Stimulated activated CD8-positive, alpha-beta memory T cell treated with anti-CD3 and anti-CD28 coated beads, Interleukin-15, amount 100 ng/mL, for 48 hours (primary cell): Measurements from ENCODE around the gene RIC8B.

Source experiments
- DNase-seq, 2 donors: peaks; one replicate each; pipeline ENCODE4 v3.0.0-alpha.2; 2020; ENCODE audit warnings: low read depth in 2 of 2

RIC8B gene

DNA sequence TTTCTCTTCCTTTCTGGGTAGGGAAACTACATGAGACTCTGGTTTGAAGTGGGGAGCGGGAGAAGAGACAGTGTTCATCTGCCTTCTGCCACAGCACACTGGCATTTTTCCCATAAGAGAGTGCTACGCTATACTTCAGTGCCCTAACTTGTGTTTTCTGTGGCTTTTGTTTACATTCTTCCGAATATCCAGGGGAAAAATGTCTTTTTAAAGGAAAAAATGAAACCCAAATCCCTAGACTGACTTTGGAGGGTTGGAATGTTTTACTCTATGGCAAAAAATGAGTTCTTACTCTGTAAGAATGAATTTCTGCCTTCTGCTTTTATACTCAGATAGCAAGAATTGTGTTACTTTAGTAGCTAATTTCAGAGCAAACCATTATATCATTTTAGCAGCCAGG is 93.2 kb downstream of the RIC8B start:
- DNase-seq: no peak

DNA sequence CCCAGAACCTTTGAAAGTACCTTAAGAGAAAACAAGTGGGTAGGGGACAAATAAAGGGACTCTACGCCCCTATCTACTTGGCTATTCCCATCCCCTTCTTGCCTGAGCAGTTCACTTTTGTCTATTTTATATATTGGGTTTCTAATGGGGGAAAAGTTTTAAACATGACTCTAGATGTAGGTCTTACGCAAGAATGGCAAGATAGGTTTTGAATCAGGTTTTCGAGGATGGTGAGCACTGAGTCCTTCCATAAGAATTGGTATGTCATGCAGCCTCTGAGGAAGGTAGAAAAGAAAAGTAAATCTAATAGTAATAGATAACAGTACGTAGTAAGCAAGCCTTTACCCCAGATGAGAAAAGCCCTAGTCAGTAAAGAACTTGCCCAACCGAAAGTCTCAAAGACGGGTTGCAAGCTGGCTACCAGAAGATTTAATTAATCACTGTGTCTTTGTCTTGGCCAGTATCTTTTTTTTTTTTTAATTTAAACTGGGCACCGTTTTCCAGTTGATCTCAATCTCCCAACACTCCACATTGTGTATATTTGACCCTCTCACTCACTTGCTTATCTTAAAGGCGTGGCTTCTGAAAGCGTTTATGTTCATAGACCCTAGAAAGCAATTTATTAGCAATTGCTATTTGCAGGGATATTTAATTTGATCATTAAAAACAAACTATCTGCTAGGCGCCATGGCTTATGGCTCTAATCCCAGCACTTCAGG is 94.7 kb downstream of the RIC8B start:
- no peak for DNase-seq

GRCh38 chr12:106870116-106870515 is 95.6 kb downstream of the RIC8B start:
- no peak for DNase-seq

- DNase-seq: no peak
These were observed 97.0 kb downstream of the RIC8B start for GRCh38 chr12:106871477-106871876.

- DNase-seq: no peak
These were observed 99.5 kb downstream of the RIC8B start for GRCh38 chr12:106873983-106874382.

DNA sequence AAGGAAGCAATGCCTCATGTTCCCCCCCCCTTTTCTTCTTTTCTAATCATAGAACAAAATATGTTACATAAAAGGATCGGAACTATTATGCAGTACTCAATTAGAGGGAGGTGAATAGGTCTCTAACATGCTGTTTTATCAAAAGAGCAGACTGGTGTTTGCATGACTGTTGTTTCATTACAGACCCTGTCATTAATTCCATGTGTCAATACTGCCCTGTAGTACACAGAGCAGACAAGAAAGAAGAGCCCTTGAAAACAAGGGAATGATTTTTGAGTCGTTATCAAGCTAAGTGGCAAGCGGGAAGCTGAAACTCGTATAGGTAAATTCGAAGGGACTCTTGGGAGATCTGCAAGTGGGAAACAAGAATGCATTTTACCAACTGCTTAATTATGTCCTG is 104.3 kb downstream of the RIC8B start:
- DNase-seq: no peak

- no peak for DNase-seq
These were observed 105.1 kb downstream of the RIC8B start for GRCh38 chr12:106879612-106880011.

DNA sequence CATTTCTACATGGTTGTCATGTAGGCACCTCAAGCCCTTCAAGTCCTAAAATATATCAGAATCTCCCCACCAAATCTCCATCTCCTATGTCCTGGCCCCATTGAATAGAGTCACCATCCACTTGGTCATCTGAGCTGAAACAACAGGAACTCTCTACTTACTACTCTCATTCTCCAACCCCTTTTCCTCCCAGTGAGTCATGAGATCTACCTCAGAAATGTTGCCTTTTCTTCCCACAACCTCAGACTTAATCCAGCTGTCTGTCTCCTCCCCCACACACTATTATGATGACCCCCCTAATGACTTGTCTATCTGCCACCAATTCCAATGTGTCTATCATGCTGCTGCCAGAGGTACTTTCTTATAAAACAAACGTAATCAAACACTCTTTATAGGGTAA is 108.9 kb downstream of the RIC8B start:
- no peak for DNase-seq

DNA sequence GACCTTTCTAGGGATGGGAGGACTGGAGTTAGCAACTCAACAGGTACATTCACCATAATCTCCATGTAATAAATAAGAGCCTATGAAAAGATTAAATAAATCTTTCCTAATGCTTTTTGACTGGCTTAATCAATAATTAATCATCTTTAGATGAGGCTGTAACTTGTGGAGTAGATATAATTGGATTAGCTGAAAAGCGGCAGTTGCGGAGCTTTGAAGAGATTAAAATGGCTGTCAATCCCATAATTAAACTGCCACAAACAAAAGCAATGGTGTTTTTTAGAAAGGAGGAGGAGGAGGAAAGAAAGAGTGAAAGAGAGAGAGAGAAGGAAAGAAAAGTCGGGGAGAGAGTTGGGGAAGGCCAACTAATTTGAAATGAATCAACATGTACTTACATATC is 110.5 kb downstream of the RIC8B start:
- no peak for DNase-seq

DNA sequence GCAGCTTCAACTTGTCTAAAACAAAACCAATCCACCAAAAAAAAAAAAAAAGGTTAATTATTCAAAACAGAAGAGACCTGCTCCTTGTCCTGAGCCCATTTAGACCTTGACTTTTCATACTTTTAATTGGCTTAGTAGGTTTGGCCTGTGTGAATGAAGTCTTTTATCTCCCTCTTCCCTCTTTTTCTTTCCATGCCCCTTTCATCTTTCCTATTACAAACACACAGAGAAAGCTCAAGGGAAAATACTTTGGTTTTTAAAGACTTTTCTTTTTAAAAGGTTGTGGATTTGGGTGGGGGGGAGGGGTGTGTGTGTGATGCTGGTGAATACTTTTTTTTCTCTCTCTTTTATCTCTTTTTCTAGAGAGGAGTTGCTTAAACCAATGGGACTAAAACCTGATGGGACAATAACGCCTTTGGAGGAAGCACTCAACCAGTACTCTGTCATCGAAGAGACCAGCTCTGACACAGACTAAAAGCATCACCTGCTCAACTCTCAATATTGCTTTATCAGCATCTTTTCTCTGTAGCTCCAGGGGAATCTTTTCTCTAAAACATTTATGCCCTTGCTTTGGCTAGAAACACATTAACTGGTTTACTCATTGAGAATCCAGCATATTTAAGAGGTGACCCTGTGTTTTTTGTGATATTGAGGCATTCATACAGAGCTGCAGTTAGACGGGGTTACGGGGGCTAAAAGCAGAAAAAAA is 111.2 kb downstream of the RIC8B start:
- DNase-seq: no peak

GRCh38 chr12:106886932-106887331 is 112.5 kb downstream of the RIC8B start:
- DNase-seq: no peak

GRCh38 chr12:106888348-106888970 is 114.0 kb downstream of the RIC8B start:
- no peak for DNase-seq

- no peak for DNase-seq
These were observed 114.8 kb downstream of the RIC8B start for GRCh38 chr12:106889326-106889725.

- no peak for DNase-seq
These were observed 115.6 kb downstream of the RIC8B start for GRCh38 chr12:106889950-106890626.

DNA sequence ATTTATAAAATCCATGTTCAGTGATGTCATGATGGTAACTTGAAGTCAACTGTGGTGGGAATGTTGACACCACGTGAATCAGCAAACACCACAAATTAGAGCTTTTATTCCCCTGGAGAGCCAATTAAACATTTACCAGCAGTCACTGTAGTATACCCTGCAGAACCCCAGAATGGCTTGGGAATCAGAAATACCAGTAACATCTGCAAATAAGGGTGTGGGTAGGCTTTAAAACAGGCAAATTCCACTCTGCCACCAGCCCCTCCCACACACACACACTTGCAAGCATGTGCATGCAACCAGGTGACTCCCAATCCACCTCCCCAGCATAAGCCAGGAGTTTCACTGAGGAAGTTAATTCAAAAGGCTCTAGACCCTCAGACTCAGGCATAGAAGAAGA is 117.6 kb downstream of the RIC8B start:
- DNase-seq: no peak

DNA sequence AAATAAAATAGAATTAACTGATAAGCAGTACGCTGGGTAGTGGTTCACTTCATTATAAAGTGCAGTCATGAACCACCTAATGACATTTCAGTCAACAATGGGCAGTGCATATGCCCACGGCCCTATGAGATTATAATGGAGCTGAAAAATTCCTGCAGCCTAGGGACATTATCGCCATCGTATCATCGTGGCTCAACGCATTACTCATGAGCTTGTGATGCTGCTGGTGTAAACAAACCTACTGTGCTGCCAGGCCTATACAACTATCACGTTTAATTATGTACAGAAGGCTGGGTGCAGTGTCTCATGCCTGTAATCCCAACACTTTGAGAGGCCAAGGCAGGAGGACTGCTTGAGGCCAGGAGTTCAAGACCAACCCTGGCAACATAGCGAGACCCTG is 119.0 kb downstream of the RIC8B start:
- no peak for DNase-seq

- DNase-seq: no peak
These were observed 120.3 kb downstream of the RIC8B start for GRCh38 chr12:106894774-106895173.

GRCh38 chr12:106896603-106897002 is 122.1 kb downstream of the RIC8B start:
- DNase-seq: no peak

DNA sequence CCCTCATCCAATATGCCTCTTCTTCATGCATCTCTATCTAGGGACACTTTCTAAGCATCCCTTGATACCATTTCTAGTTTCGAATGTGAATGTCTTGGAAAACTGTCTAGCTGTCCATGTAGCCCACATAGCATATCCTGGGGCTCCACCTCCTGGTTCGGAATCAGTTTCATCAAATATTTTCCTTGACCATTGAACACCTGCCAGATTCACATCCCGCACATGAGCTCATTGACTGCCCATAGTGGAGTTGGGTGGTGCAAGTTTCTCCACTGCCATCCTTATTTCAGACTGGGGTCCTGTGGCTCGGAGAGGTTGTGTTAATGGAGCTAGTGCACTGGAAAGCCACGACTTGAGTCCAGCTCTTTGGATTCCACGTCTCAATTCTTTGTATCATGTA is 122.6 kb downstream of the RIC8B start:
- DNase-seq: no peak

DNA sequence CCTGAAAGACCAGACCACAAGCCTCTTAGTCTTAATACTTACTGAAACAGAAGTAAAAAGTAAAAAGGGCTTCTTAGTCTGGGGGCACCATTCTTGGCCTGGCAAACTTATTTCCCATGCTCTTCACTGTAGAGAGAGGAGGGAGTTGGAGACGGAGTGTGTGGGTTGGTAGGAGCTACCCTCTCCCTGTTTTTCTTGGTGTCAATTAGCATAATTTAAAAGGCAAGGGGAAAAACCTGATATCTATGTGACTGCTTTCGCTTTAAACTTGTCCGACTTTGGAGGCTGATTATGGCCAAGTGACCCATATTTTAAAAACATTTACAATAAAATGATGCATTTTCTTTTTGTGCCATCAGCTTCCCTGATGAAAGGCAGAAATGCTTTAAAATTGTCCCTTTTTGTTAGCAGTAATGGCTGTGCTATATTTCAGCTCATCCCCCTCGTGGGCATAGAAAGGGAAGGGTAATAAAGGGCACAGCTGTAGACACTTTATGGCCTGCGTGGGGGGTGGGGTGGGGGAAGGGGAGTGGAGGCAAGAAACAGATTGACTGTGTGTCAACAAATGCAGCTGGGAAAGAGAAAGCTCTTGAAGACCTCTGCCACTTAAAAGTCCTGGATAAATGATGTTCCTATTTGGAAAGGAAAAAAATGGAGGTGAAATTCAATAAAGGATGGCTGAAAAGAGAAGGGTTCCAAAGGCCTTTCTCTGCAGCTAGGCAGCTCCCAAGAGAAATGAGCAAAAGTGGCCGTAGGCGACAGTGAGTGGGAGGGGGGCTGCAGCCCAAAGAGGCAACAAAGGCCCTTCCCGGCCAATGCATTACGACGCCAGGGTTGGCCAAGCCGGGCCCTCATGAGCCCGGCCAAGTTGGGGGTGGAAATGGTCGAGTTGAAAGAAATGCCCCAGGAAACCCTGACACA is 123.8 kb downstream of the RIC8B start:
- no peak for DNase-seq

- no peak for DNase-seq
These were observed 126.1 kb downstream of the RIC8B start for GRCh38 chr12:106900554-106900953.
